ENCODE measurements around the gene GALNS. TPM values are rescaled to one million over a fixed set of nuclear protein-coding genes. Genes with fewer than 3 reads are reported as not detected.
A peak's percentile ranks its signal among the peaks of the same experiment; 100 is the strongest.

GALNS gene
- total RNA-seq, 4 donors from 2014 or later, result 45.7 to 101 (median 75.6) TPM

GRCh38 chr16:88830783-88831182, 26.0 kb downstream of the GALNS start:
- H3K4me3 ChIP-seq, result no peak overlapping the region
- peaks cover 0 to 8% (median 0%) of the 10 kb centered on the region in 4 donors for H3K36me3 ChIP-seq
- 90% methylated on average over 14 of the region's 14 CpGs; no CpG with 5 or more reads in 1 of the 2 donors for WGBS, 2 donors (ENCODE audit: low coverage in 1 of 2)
- in situ Hi-C loops (cut with MboI; ENCODE audit: low pct_ligation_motif_present in 1 of 4, low pct_unique_long_range_greater_than_20kb in 1 of 4, low sequenced_read_pairs in 3 of 4) (no loop called here), intact Hi-C loops (cut with DNase I; ENCODE audit: low total_unique reads) (no loop called here)
- no peaks in the 10 kb centered on the region for H3K9me3 ChIP-seq
- peaks cover 0 to 9% (median 3%) of the 10 kb centered on the region in 4 donors for H3K4me1 ChIP-seq
- H3K27me3 ChIP-seq, result no peaks in the 10 kb centered on the region
- TF ChIP-seq POLR2A (IDR thresholded peaks at IDR 0.05) (no peak), POLR2AphosphoS5 (IDR thresholded peaks at IDR 0.05) (no peak), EP300 (IDR thresholded peaks at IDR 0.05; ENCODE audit: low read depth) (no peak)
- TF ChIP-seq, protein P1, sequence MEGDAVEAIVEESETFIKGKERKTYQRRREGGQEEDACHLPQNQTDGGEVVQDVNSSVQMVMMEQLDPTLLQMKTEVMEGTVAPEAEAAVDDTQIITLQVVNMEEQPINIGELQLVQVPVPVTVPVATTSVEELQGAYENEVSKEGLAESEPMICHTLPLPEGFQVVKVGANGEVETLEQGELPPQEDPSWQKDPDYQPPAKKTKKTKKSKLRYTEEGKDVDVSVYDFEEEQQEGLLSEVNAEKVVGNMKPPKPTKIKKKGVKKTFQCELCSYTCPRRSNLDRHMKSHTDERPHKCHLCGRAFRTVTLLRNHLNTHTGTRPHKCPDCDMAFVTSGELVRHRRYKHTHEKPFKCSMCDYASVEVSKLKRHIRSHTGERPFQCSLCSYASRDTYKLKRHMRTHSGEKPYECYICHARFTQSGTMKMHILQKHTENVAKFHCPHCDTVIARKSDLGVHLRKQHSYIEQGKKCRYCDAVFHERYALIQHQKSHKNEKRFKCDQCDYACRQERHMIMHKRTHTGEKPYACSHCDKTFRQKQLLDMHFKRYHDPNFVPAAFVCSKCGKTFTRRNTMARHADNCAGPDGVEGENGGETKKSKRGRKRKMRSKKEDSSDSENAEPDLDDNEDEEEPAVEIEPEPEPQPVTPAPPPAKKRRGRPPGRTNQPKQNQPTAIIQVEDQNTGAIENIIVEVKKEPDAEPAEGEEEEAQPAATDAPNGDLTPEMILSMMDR (IDR thresholded peaks at IDR 0.05), result no peak
- peak overlapping the region in 3 of 4 donors; percentile 15 to 55 (median 25) for H3K27ac ChIP-seq
- no peak for DNase-seq

DNA sequence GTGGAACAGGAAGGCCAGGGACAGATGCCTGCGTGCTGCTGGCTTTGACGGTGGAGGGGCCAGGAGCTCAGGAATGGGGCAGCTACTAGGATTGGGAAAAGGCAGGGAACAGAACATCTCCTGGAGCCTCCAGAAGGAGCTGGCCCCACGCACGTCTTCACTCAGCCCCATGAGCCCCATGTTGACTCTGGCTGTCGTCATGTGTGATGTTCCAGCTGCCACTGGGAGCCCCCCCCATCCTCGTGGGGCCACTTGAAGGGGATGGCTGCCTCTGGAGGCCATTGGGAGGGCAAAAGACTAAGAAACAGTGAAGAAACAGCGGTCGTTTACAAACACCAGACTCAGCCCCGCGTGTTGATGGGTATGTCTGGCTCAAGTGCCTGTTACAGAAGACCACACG, 26.5 kb downstream of the GALNS start:
- Histone ChIP-seq H3K9me3 (no peaks in the 10 kb centered on the region), H3K4me3 (no peak overlapping the region), H3K36me3 (peaks cover 0 to 8% (median 0%) of the 10 kb centered on the region in 4 donors), H3K27me3 (no peaks in the 10 kb centered on the region), H3K4me1 (peaks cover 0 to 11% (median 4%) of the 10 kb centered on the region in 4 donors), H3K27ac (peak overlapping the region in 2 of 4 donors; percentile 25 to 55)
- DNase-seq, result peak; percentile 41
- TF ChIP-seq, protein P1 (IDR thresholded peaks at IDR 0.05), result no peak
- TF ChIP-seq EP300 (IDR thresholded peaks at IDR 0.05; ENCODE audit: low read depth), result peak; percentile 43
- no peak for TF ChIP-seq POLR2A (IDR thresholded peaks at IDR 0.05)
- peak in 2 of 3 donors; percentile 53 to 73 for TF ChIP-seq POLR2AphosphoS5 (IDR thresholded peaks at IDR 0.05)
- intact Hi-C loops (cut with DNase I; ENCODE audit: low total_unique reads) (no loop called here), in situ Hi-C loops (cut with MboI; ENCODE audit: low pct_ligation_motif_present in 1 of 4, low pct_unique_long_range_greater_than_20kb in 1 of 4, low sequenced_read_pairs in 3 of 4) (no loop called here)
- 40 to 60% methylated on average over 1 to 10 of the region's 11 CpGs for WGBS, 2 donors (ENCODE audit: low coverage in 1 of 2)

GRCh38 chr16:88828711-88829110, 28.0 kb downstream of the GALNS start:
- in situ Hi-C loops (cut with MboI; ENCODE audit: low pct_ligation_motif_present in 1 of 4, low pct_unique_long_range_greater_than_20kb in 1 of 4, low sequenced_read_pairs in 3 of 4), result no loop called here

DNA sequence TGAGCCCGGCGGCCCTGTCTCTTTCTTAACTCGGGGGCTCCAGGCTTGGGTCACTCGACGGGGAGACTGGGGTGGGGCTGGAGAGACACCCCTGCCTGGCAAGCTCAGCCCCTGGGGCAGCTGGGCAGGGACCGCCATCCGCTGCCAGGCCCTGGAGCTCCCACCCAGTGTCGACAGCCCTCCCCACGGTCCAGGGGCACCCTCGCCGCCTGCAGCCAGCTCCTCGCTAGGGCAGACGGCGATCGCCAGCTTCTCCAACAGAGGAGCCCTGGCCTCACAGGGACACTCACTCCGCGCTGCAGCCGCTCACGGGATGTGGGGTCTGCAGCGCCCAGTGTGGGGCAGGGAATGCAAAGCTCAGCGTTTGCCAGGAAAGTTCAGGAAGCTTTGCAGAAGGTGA, 29.0 kb downstream of the GALNS start:
- in situ Hi-C loops (cut with MboI; ENCODE audit: low pct_ligation_motif_present in 1 of 4, low pct_unique_long_range_greater_than_20kb in 1 of 4, low sequenced_read_pairs in 3 of 4) (no loop called here), intact Hi-C loops (cut with DNase I; ENCODE audit: low total_unique reads) (no loop called here)
- 92% methylated on average over 21 of the region's 21 CpGs; no CpG with 5 or more reads in 1 of the 2 donors for WGBS, 2 donors (ENCODE audit: low coverage in 1 of 2)
- Histone ChIP-seq H3K4me1 (peaks cover 0 to 11% (median 4%) of the 10 kb centered on the region in 4 donors), H3K27me3 (no peaks in the 10 kb centered on the region), H3K36me3 (peaks cover 0 to 8% (median 0%) of the 10 kb centered on the region in 4 donors), H3K27ac (no peak overlapping the region), H3K4me3 (no peak overlapping the region), H3K9me3 (no peaks in the 10 kb centered on the region)
- TF ChIP-seq EP300 (IDR thresholded peaks at IDR 0.05; ENCODE audit: low read depth) (no peak), POLR2AphosphoS5 (IDR thresholded peaks at IDR 0.05) (no peak), POLR2A (IDR thresholded peaks at IDR 0.05) (no peak)
- TF ChIP-seq, protein P1 (IDR thresholded peaks at IDR 0.05), result no peak
- no peak for DNase-seq

More at GRCh38 chr16:88828711-88829110, 28.0 kb downstream of the GALNS start:
- TF ChIP-seq EP300 (IDR thresholded peaks at IDR 0.05; ENCODE audit: low read depth) (no peak), POLR2AphosphoS5 (IDR thresholded peaks at IDR 0.05) (no peak), POLR2A (IDR thresholded peaks at IDR 0.05) (no peak)
- TF ChIP-seq, protein P1 (IDR thresholded peaks at IDR 0.05), result no peak
- DNase-seq, result no peak
- intact Hi-C loops (cut with DNase I; ENCODE audit: low total_unique reads), result no loop called here
- 87 to 90% methylated on average over 3 to 24 of the region's 24 CpGs for WGBS, 2 donors (ENCODE audit: low coverage in 1 of 2)
- peaks cover 0 to 8% (median 0%) of the 10 kb centered on the region in 4 donors for H3K36me3 ChIP-seq
- H3K27ac ChIP-seq, result no peak overlapping the region
- peaks cover 0 to 11% (median 4%) of the 10 kb centered on the region in 4 donors for H3K4me1 ChIP-seq
- H3K4me3 ChIP-seq, result no peak overlapping the region
- no peaks in the 10 kb centered on the region for H3K27me3 ChIP-seq
- H3K9me3 ChIP-seq, result no peaks in the 10 kb centered on the region
